ENCODE results near the gene SEM1.

GRCh38 chr7:96713037-96713436 lies 3.4 kb upstream of the SEM1 start:
- TF ChIP-seq GATA2 (IDR thresholded peaks at IDR 0.05; ENCODE audit: low read depth, low read length) (no peak), GATA3 (IDR thresholded peaks at IDR 0.05; ENCODE audit: low read depth, low read length) (no peak)

Data from SH-SY5Y (cell line).